Upper lobe of right lung (tissue), 1 donor: ENCODE measurements around the gene MACROH2A2. TPM values are rescaled to one million over a fixed set of nuclear protein-coding genes. Genes with fewer than 3 reads are reported as not detected.

Experiments used
- ATAC-seq: fragments of 200-7000 bp; cut with Tn5 transposase; one replicate; pipeline ENCODE4 v1.9.1; 2020; ENCODE audit warnings: mild to moderate bottlenecking, moderate library complexity
- DNase-seq: peaks from one replicate; pipeline ENCODE4 v3.0.0-alpha.2; 2020
- H3K27ac ChIP-seq: fragments of 200-600 bp; one replicate; pipeline ENCODE4 v1.8.0; 2022
- H3K27me3 ChIP-seq: fragments of 200-600 bp; one replicate; pipeline ENCODE4 v1.8.0; 2022; ENCODE audit warnings: mild to moderate bottlenecking
- H3K36me3 ChIP-seq: fragments of 200-600 bp; one replicate; pipeline ENCODE4 v1.8.0; 2022
- H3K4me1 ChIP-seq: fragments of 200-600 bp; one replicate; pipeline ENCODE4 v1.8.0; 2022
- H3K4me3 ChIP-seq: fragments of 200-600 bp; one replicate; pipeline ENCODE4 v1.8.0; 2022; ENCODE audit warnings: mild to moderate bottlenecking
- H3K9me3 ChIP-seq: fragments of 200-600 bp; one replicate; pipeline ENCODE4 v1.8.0; 2022
- CTCF ChIP-seq: fragments of 200-600 bp; IDR thresholded peaks from one replicate; pipeline ENCODE4 v1.8.0; 2022; ENCODE audit warnings: antibody characterized with exemption
- intact Hi-C: fragments of 100-400 bp; cut with DNase I; formaldehyde crosslinking; loops from one replicate; pipeline ENCODE4 v1.11.0; 2022
- total RNA-seq: library from RNA; stranded (reverse); fragmentation: NEBNext Ultra II Directional; extraction: Animal tissue kit (Norgen Biotek cat#: 25700); gene quantifications from one replicate; pipeline ENCODE4 v1.2.1, GENCODE V29; 2021
- donor health status: DM: no; HTN: yes; CAD: no; lungs with severe emphysema.

The MACROH2A2 gene
- total RNA-seq, 1 donor from 2014 or later = 6.5 TPM

DNA sequence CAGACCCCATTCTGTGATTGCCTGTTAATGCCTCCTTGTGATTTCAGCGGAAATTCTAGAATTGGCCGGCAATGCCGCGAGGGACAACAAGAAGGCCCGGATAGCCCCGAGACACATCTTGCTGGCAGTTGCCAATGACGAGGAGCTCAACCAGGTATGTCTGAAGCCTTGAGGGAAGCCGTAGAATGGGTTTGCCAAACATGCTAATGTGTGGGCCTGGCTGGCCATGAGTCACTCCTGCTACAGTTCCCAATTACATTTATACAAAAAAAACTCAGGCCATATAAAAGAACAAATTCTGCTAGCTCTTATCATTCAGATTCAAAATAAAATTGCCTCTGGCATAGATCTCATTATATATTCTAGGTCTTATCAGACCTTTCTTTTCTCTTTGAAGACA is 37.4 kb downstream of the MACROH2A2 start:
- no peak for ATAC-seq
- Histone ChIP-seq H3K4me3 (no peak overlapping the region), H3K9me3 (no peaks in the 10 kb centered on the region), H3K4me1 (no peaks in the 10 kb centered on the region), H3K27me3 (no peaks in the 10 kb centered on the region), H3K27ac (no peak overlapping the region), H3K36me3 (peaks cover 7% of the 10 kb centered on the region)
- no peak for DNase-seq
- no peak for TF ChIP-seq CTCF
- intact Hi-C loops = no loop called here

GRCh38 chr10:70090951-70091350 is 38.3 kb downstream of the MACROH2A2 start:
- Histone ChIP-seq H3K27me3 (no peaks in the 10 kb centered on the region), H3K4me3 (no peak overlapping the region), H3K36me3 (peaks cover 7% of the 10 kb centered on the region), H3K9me3 (no peaks in the 10 kb centered on the region), H3K27ac (no peak overlapping the region), H3K4me1 (no peaks in the 10 kb centered on the region)
- no peak for TF ChIP-seq CTCF
- intact Hi-C loops = no loop called here
- DNase-seq = no peak
- no peak for ATAC-seq

DNA sequence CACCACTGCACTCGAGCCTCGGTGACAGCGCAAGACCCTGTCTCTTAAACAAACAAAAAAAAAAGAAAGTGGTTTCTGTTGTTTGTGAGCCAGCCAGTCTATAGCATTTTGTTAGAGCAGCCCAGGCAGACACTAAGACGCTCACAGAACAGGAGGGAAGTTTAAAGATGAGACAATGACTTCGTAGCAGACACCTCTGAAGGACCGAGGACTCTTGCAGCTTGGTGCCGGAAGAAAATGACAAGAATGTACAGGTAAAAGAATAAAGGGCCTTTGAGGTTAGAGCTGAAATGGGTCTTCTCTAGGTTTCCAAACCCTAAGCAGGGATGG is 39.7 kb downstream of the MACROH2A2 start:
- intact Hi-C loops = no loop called here
- no peaks in the 10 kb centered on the region for H3K27me3 ChIP-seq
- no peaks in the 10 kb centered on the region for H3K9me3 ChIP-seq
- no peak for TF ChIP-seq CTCF
- H3K4me1 ChIP-seq = no peaks in the 10 kb centered on the region
- ATAC-seq (no peak), DNase-seq (no peak)
- H3K4me3 ChIP-seq = no peak overlapping the region
- peak overlapping the region; percentile 18 for H3K27ac ChIP-seq
- H3K36me3 ChIP-seq = peaks cover 7% of the 10 kb centered on the region

GRCh38 chr10:70093335-70093944 is 40.8 kb downstream of the MACROH2A2 start:
- H3K36me3 ChIP-seq = peaks cover 7% of the 10 kb centered on the region
- intact Hi-C loops = no loop called here
- H3K27ac ChIP-seq = no peak overlapping the region
- H3K4me1 ChIP-seq = no peaks in the 10 kb centered on the region
- no peak overlapping the region for H3K4me3 ChIP-seq
- DNase-seq (no peak), ATAC-seq (no peak)
- no peaks in the 10 kb centered on the region for H3K27me3 ChIP-seq
- TF ChIP-seq CTCF = no peak
- H3K9me3 ChIP-seq = no peaks in the 10 kb centered on the region

DNA sequence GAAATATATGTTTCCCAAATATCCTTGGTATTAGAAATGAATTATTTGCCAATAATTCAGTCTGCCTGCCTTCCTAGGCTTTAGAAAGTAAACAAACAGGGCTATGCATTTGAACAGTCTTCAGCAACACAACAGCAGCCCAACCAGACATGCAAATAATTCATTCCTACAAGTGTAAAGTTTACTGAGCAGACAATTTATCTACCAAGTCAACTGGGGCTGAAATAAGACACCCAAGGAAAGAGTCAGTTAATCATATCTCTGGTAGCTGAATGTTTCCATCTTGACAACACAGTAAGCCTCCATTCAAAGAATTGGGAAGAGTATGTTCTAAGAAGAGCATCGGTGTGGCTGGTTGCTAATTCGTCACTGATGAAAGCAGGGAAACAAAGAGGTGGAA is 41.6 kb downstream of the MACROH2A2 start:
- no peak overlapping the region for H3K4me3 ChIP-seq
- DNase-seq (no peak), ATAC-seq (no peak)
- no peak overlapping the region for H3K27ac ChIP-seq
- intact Hi-C loops = no loop called here
- no peaks in the 10 kb centered on the region for H3K4me1 ChIP-seq
- H3K9me3 ChIP-seq = no peaks in the 10 kb centered on the region
- H3K36me3 ChIP-seq = peaks cover 7% of the 10 kb centered on the region
- TF ChIP-seq CTCF = no peak
- no peaks in the 10 kb centered on the region for H3K27me3 ChIP-seq
